HG03354 (cell line): Measurements from ENCODE around the gene VTCN1.

Experiments used
- ATAC-seq: cut with Tn5 transposase; IDR thresholded peaks from one replicate; pipeline ENCODE4 v1.9.1; 2021; ENCODE audit warnings: mild to moderate bottlenecking; ENCODE audit not compliant: unreplicated experiment, poor library complexity, severe bottlenecking

The VTCN1 gene

GRCh38 chr1:117213046-117213445 lies 2.3 kb upstream of the VTCN1 start:
- ATAC-seq, result no peak

- ATAC-seq, result no peak
Measured at GRCh38 chr1:117210386-117210785, 341 bp downstream of the VTCN1 start.

- no peak for ATAC-seq
Measured at GRCh38 chr1:117209094-117209493, 1.6 kb downstream of the VTCN1 start.

DNA sequence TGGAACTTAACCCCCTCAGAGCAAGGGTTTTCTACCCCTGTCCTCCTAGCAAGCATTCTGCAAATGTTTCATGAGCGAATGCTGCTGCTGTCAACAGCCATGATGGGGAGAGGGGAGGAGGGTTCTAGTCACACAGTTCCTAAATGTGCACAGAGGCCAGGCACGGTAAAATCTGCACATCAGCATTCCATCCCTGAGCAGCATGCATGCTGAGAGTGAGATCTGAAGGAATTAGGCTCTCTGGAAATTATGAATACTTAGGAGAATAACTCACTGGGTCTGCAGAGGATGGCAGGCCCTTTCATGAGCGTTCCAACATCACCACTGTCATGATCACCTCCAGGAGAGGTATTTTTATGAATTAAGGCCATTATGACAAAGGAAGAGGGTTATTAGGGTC lies 2.1 kb downstream of the VTCN1 start:
- no peak for ATAC-seq

DNA sequence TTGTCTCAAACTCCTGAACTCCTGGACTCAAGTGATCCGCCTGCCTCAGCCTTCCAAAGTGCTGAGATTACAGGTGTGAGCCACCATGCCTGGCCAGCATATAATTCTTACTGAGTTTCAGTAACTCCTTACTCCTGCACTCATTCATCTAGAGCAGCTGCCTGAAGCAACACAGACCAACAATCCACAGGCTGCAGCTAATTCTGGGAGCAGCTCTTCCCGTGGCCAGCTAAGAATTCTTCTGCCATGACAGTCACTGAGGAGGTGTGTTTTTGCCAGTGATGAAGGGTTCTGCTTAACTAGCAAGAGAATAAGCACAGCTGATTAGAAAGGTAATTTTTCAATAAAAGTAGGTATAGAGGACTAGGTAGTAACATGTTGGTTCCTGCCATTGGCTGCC lies 5.4 kb downstream of the VTCN1 start:
- ATAC-seq, result no peak

GRCh38 chr1:117201808-117202207 lies 8.9 kb downstream of the VTCN1 start:
- no peak for ATAC-seq

GRCh38 chr1:117198097-117198496 lies 12.6 kb downstream of the VTCN1 start:
- no peak for ATAC-seq

- ATAC-seq, result no peak
Measured at GRCh38 chr1:117189726-117190125, 21.0 kb downstream of the VTCN1 start.

DNA sequence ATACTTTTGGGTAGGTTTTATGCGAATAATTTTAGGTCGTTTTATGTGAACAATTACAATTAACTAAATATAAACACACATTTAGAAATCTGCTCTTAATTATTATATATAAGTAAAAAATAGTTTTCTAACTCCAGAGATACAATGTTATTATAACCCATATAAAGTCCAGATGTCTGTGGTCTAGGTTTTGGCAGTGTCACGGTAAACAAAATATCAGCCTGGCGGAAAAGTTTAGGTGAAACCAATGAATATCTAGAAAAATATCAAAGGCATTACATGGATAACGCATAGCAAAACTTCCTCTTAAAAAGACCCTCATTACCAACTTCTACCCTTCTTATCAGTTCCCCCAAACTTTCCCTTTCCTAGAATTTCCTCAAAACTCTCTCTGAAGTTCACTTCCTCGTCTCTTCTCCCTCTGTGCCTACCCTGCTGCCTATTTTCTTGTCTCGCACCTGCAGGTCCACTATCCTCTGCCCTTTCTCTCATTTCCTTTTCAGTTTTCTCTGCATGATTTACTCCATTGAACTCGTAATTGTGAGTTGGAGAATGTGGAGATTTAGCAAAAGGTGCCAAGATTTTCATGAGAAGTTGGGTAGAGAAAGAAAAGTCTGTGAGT lies 21.8 kb downstream of the VTCN1 start:
- no peak for ATAC-seq

DNA sequence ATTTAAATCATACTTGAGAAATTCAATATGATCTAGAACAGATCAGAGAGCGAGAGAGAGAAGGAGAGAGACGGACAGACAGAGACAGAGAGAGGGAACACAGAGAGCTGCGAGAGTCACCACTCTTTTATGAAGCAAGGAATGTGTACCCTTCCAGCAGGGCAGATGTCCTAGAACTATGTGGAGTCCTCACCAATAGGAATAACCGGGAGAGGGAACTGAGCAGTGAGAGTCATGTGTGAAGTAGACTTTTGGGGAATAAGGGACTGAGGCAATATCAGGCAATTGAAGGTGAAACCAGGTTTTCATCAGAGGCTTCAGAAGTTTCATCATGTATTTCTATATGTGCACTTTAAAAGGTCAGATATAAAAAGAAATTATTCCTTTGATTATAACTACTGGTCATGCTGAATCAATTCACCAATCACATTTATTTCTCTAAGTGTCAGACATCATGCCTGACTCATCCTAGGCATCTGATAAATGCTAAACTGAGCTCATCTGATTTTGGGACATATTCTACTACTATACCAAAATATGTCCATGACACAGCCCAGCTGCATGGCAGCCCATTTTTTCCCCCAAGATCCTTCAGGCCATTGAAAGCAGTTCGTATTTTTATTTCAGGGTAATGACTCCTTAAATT lies 22.4 kb downstream of the VTCN1 start:
- ATAC-seq, result no peak

DNA sequence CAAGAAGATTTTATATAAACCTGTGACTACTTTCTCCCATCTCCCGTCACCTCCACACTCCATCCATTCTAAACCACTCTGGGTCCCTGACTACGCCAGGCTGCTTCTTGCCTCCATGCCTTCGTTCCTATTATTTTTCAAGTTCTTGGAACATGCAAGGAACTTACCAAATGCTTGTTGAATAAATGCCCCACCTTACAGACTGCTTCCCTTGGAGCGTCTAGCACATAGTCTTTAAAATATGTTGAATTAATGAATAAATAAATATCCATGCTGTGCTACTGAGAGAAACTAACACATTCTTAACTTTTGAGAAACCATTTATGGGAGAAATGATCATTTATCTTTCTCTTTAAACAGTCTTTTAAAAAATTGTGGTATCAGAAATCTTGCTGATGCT lies 27.6 kb downstream of the VTCN1 start:
- no peak for ATAC-seq

- ATAC-seq, result no peak
Measured at GRCh38 chr1:117182319-117182718, 28.4 kb downstream of the VTCN1 start.

- no peak for ATAC-seq
Measured at GRCh38 chr1:117181630-117182041, 29.1 kb downstream of the VTCN1 start.

GRCh38 chr1:117180147-117180967 lies 30.4 kb downstream of the VTCN1 start:
- no peak for ATAC-seq

DNA sequence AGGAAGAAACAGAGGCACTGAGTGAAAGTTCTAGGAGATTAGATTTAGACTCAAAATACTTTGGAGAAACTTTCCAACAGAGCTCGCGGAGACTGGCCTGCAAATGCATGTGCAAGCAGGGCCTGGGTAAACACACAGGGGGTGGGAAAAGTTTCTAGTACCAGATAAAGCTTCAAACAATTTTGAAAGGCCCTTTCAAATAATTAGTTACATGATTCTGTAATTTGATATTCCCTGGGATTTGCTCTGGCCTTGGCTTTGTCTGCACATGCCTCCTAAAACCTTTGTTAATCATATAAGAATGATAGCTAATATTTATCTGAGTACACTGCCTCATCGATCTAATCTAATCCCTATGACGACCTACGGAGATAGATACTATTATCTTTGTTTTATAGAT lies 31.3 kb downstream of the VTCN1 start:
- no peak for ATAC-seq

GRCh38 chr1:117178756-117179155 lies 32.0 kb downstream of the VTCN1 start:
- ATAC-seq, result no peak

DNA sequence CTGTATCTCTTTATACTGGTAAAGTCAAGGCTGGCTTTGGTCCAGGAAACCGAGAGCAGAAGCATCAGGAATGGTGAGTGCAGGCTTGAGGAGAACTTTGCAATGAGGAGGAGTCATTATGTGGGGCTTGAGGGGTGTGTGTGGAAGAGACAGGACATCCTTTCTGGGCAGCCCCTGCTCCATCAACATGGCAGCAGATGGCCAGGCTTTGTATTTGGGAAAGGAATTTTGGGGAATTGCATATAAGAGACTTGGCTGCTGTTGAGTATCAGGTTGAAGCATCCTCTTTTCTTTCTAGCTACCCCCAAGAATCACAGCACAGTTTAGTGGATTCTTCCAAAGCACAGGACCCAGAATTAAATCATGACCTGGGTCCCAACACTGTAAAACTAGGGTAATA lies 33.4 kb downstream of the VTCN1 start:
- no peak for ATAC-seq

- no peak for ATAC-seq
Measured at GRCh38 chr1:117176579-117176978, 34.1 kb downstream of the VTCN1 start.

GRCh38 chr1:117174851-117175250 lies 35.9 kb downstream of the VTCN1 start:
- ATAC-seq, result no peak

DNA sequence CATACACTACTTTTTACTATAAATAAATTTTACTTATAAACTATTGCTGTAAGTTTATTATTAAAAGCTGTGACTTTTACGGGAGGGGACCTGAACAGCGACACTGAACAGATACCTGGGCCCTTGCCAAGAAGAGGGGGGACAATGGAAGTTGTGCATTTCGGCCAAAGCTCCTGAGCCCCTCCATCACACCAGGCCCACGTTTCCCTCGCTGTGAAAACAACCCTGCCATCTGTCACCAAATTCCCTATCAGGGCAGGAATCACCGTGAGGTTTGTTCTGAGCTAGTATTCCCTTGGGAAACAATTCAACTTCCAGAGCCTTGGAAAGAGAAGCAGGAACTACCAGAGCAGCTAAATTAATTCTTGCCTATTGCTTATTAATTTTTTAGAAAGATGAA lies 37.0 kb downstream of the VTCN1 start:
- ATAC-seq, result no peak

DNA sequence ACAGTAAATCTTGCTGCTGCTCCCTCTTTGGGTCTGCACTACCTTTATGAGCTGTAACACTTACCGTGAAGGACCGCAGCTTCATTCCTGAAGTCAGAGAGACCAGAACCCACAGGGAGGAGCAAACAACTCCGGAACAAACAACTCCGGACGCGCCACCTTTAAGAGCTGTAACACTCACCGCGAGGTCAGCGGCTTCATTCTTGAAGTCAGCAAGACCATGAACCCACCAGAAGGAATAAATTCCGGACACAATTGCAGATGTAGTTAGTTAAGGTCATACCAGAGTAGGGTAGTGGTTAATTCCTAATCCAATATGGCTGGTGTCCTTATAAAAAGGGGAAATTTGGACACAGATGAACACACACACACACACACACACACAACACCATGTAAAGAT lies 37.7 kb downstream of the VTCN1 start:
- ATAC-seq, result no peak
